Natural killer cell (primary cell): ENCODE data around the gene AP5M1. TPM values are rescaled to one million over a fixed set of nuclear protein-coding genes. Genes with fewer than 3 reads are reported as not detected.

Source experiments
- ATAC-seq, 3 donors: fragments of 150-1000 bp in 2 of 3; fragments of 200-7000 bp in 1 of 3; cut with Tn5 transposase; 1 replicate in 1 of 3; 2 replicates in 2 of 3; pipeline ENCODE4 v1.10.0; 2021; ENCODE audit warnings: mild to moderate bottlenecking in 2 of 3, moderate library complexity in 2 of 3
- DNase-seq, 2 donors: peaks; one replicate each; pipeline versions ENCODE4 v3.0.0 to v3.0.0-alpha.2; 2013 to 2021; ENCODE audit warnings: mixed read lengths in 1 of 2
- H3K27ac ChIP-seq: one replicate; pipeline ENCODE4 v1.5.1; 2013; ENCODE audit warnings: mild to moderate bottlenecking, low read length
- H3K27me3 ChIP-seq: one replicate; pipeline ENCODE4 v1.6.1; 2013; ENCODE audit warnings: low read length; ENCODE audit not compliant: control insufficient read depth, insufficient read depth
- H3K36me3 ChIP-seq: one replicate; pipeline ENCODE4 v1.6.1; 2013; ENCODE audit warnings: low read length; ENCODE audit not compliant: control insufficient read depth, insufficient read depth
- H3K4me1 ChIP-seq: one replicate; pipeline ENCODE4 v1.6.1; 2013; ENCODE audit warnings: low read length; ENCODE audit not compliant: control insufficient read depth, insufficient read depth
- H3K4me3 ChIP-seq: one replicate; pipeline ENCODE4 v1.5.1; 2013; ENCODE audit warnings: low read length
- H3K9me3 ChIP-seq: one replicate; pipeline ENCODE4 v1.6.1; 2013; ENCODE audit warnings: low read length; ENCODE audit not compliant: control insufficient read depth, insufficient read depth
- H3K27ac Mint-ChIP-seq, 2 donors: one replicate each; pipeline ENCODE4 v1.8.0; 2022; ENCODE audit warnings: mild to moderate bottlenecking in 2 of 2, mixed read lengths in 2 of 2, moderate library complexity in 1 of 2
- H3K27me3 Mint-ChIP-seq, 2 donors: one replicate each; pipeline ENCODE4 v1.8.0; 2022; ENCODE audit warnings: low read depth in 2 of 2, mixed read lengths in 2 of 2
- H3K36me3 Mint-ChIP-seq: one replicate; pipeline ENCODE4 v1.8.0; 2022; ENCODE audit warnings: mixed read lengths
- H3K4me1 Mint-ChIP-seq, 2 donors: one replicate each; pipeline ENCODE4 v1.8.0; 2022; ENCODE audit warnings: mixed read lengths in 2 of 2
- H3K4me3 Mint-ChIP-seq: one replicate; pipeline ENCODE4 v1.8.0; 2022; ENCODE audit warnings: mild to moderate bottlenecking, moderate library complexity, mixed read lengths
- H3K9me3 Mint-ChIP-seq, 2 donors: one replicate each; pipeline ENCODE4 v1.8.0; 2022; ENCODE audit warnings: mixed read lengths in 2 of 2
- WGBS: methylation state at CpG from one replicate; pipeline ENCODE4 v1.1.7; 2013; ENCODE audit warnings: missing lambda C conversion rate; ENCODE audit not compliant: insufficient coverage; 5-methylcytosine and 5-hydroxymethylcytosine counted together
- intact Hi-C: fragments of 100-400 bp; cut with micrococcal nuclease; formaldehyde crosslinking; loops from one replicate; pipeline ENCODE4 v1.14.2; 2022
- total RNA-seq, 4 donors: library from RNA; stranded (reverse); fragments of 120-200 nt in 1 of 4; gene quantifications; one replicate each; pipeline versions ENCODE4 v1.2.3 to v1.2.4, GENCODE V29; 2013 to 2022
- TF ChIP-seq, protein P1 (sequence below): fragments of 200-600 bp; IDR thresholded peaks from one replicate; pipeline ENCODE4 v1.8.0; 2022; ENCODE audit warnings: antibody characterized with exemption

AP5M1 gene
- total RNA-seq, 3 donors from 2014 or later (not counting 1 experiment from before 2014, with no cell fraction given) = 46.3 to 64.2 (median 48.8) TPM

DNA sequence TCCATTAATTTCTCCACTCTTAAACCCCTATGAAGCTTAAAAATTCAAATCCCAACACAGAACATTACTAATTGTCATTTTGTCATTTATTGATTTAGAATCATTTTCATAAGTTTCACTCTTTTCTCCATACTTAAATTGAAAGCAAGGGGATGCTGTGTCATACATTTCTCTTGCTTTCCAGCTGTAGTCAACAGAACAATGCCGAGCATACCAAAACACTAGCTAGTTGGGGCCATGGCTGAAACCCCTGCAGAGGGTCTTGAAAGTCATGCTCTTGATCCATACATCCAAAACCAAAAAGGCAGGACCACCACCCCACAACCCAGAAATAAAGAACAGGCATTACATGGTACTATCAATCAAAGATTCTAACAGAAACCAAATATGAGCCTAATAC lies 9.1 kb upstream of the AP5M1 start:
- Mint-ChIP-seq H3K36me3 (no peaks in the 10 kb centered on the region), H3K27ac (peak overlapping the region in 1 of 2 donors; percentile 0), H3K4me3 (no peak overlapping the region), H3K9me3 (no peaks in the 10 kb centered on the region), H3K27me3 (no peaks in the 10 kb centered on the region), H3K4me1 (peaks cover 47 to 55% of the 10 kb centered on the region in 2 donors)
- intact Hi-C loops = no loop called here
- Histone ChIP-seq H3K4me3 (no peak overlapping the region), H3K9me3 (no peaks in the 10 kb centered on the region), H3K27me3 (no peaks in the 10 kb centered on the region), H3K27ac (no peak overlapping the region), H3K4me1 (no peaks in the 10 kb centered on the region), H3K36me3 (no peaks in the 10 kb centered on the region)
- 82% methylated on average over 1 of the region's 1 CpG for WGBS
- ATAC-seq = no peak
- DNase-seq = no peak
- TF ChIP-seq, protein P1, sequence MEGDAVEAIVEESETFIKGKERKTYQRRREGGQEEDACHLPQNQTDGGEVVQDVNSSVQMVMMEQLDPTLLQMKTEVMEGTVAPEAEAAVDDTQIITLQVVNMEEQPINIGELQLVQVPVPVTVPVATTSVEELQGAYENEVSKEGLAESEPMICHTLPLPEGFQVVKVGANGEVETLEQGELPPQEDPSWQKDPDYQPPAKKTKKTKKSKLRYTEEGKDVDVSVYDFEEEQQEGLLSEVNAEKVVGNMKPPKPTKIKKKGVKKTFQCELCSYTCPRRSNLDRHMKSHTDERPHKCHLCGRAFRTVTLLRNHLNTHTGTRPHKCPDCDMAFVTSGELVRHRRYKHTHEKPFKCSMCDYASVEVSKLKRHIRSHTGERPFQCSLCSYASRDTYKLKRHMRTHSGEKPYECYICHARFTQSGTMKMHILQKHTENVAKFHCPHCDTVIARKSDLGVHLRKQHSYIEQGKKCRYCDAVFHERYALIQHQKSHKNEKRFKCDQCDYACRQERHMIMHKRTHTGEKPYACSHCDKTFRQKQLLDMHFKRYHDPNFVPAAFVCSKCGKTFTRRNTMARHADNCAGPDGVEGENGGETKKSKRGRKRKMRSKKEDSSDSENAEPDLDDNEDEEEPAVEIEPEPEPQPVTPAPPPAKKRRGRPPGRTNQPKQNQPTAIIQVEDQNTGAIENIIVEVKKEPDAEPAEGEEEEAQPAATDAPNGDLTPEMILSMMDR = no peak

DNA sequence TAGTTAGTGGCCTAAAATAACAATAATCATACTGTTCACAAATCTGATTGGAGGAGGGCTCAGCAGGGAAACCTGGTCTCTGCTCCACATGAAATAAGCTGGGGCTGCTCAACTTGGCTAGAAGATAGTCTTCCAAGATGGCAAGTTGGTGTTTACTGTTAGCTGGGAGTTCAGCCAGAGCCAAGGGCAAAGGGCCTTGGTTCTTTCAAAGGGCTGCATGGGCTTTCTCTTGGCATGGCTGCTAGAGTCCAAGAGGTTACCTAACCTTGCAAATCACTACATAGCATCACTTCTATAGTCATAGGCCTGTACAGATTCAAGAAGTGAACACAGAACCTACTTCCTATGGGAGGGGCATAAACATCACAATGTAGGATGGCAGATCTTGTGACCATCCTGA lies 7.2 kb upstream of the AP5M1 start:
- TF ChIP-seq, protein P1 = no peak
- Mint-ChIP-seq H3K9me3 (no peaks in the 10 kb centered on the region), H3K27me3 (no peaks in the 10 kb centered on the region), H3K27ac (peak overlapping the region in 1 of 2 donors; percentile 10), H3K36me3 (no peaks in the 10 kb centered on the region), H3K4me1 (peaks cover 43 to 56% of the 10 kb centered on the region in 2 donors), H3K4me3 (no peak overlapping the region)
- no peak overlapping the region for H3K27ac ChIP-seq
- DNase-seq (no peak), ATAC-seq (no peak)
- H3K4me3 ChIP-seq = no peak overlapping the region
- H3K9me3 ChIP-seq = no peaks in the 10 kb centered on the region
- H3K27me3 ChIP-seq = no peaks in the 10 kb centered on the region
- no peaks in the 10 kb centered on the region for H3K4me1 ChIP-seq
- no peaks in the 10 kb centered on the region for H3K36me3 ChIP-seq
- intact Hi-C loops = no loop called here

DNA sequence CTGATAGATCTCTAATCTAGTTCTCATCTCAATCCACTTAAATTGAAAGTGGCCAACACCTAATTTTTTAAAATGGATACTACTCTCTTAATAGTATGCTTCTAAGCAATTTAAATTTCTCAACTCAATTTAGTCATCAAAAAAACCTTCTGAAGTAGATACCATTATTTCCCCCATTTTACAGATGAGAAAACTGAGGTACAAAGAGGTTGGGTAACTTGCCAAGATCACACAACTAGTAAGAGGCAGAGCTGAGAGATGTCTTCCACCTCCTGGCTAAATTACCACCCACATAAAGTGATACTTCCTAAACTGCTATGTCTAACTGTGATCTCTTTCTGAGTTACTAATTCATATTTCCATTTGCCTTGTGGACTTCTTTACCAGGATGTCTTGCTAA lies 6.7 kb upstream of the AP5M1 start:
- ATAC-seq (no peak), DNase-seq (no peak)
- Histone ChIP-seq H3K4me1 (no peaks in the 10 kb centered on the region), H3K4me3 (no peak overlapping the region), H3K27ac (no peak overlapping the region), H3K9me3 (no peaks in the 10 kb centered on the region), H3K27me3 (no peaks in the 10 kb centered on the region), H3K36me3 (no peaks in the 10 kb centered on the region)
- Mint-ChIP-seq H3K4me1 (peaks cover 41 to 55% of the 10 kb centered on the region in 2 donors), H3K9me3 (no peaks in the 10 kb centered on the region), H3K36me3 (no peaks in the 10 kb centered on the region), H3K27me3 (no peaks in the 10 kb centered on the region), H3K27ac (peak overlapping the region in 1 of 2 donors; percentile 10), H3K4me3 (no peak overlapping the region)
- TF ChIP-seq, protein P1 = no peak
- intact Hi-C loops = no loop called here

DNA sequence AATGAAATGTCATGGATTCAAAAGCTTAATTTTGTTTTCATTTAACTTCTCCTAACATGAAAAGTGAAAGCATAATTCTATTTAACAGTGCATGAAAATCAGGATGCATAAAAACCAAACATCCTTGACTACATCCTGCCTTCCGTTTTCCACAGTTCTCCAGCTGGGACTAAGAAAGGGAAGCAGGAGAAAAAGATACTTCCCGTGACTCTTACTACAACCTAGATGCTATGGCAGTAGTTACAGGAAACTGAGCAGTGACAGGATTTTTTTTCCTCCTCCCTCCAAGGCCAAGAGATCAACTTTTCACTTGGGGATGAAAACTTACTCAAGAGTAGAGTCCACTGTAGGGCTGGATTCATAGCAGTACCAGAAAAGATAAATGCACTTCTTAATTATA lies 2.7 kb upstream of the AP5M1 start:
- Mint-ChIP-seq H3K9me3 (no peaks in the 10 kb centered on the region), H3K4me1 (peaks cover 65 to 75% of the 10 kb centered on the region in 2 donors), H3K27ac (no peak overlapping the region), H3K36me3 (no peaks in the 10 kb centered on the region), H3K4me3 (no peak overlapping the region), H3K27me3 (no peaks in the 10 kb centered on the region)
- Histone ChIP-seq H3K36me3 (no peaks in the 10 kb centered on the region), H3K27ac (no peak overlapping the region), H3K4me3 (no peak overlapping the region), H3K4me1 (peaks cover 9% of the 10 kb centered on the region), H3K27me3 (no peaks in the 10 kb centered on the region), H3K9me3 (no peaks in the 10 kb centered on the region)
- 44% methylated on average over 2 of the region's 2 CpGs for WGBS
- no peak for DNase-seq
- ATAC-seq = no peak
- intact Hi-C loops = loop anchor here (5.0 kb wide), 2 partner anchors 689 to 1149 kb away; partner anchors contain the start of genes PELI2 and TMEM260
- TF ChIP-seq, protein P1 = no peak
